Measurements from ENCODE around the gene RNASEL.

- TF ChIP-seq CTCF (conservative IDR thresholded peaks at IDR 0.05; ENCODE audit: low read depth, low read length) = no peak
- TF ChIP-seq POLR2A (IDR thresholded peaks at IDR 0.05; ENCODE audit: low read depth, low read length) = no peak
Measured at GRCh38 chr1:182602935-182603645, 14.0 kb upstream of the RNASEL start.
